Fibroblast of lung (primary cell): ENCODE measurements around the gene CLINT1.

Experiments
- EZH2 ChIP-seq: IDR thresholded peaks from 2 replicates; pipeline ENCODE4 v1.5.1; 2012; ENCODE audit warnings: low read length, control low read depth, mild to moderate bottlenecking; ENCODE audit errors: missing control alignments
- TF ChIP-seq, protein P1 (sequence below), 2 donors: IDR thresholded peaks in 1 of 2; conservative IDR thresholded peaks in 1 of 2; 1 replicate in 1 of 2; 2 replicates in 1 of 2; pipeline ENCODE4 v1.5.1; 2011 to 2012; ENCODE audit warnings: low read length in 2 of 2, control low read depth in 1 of 2, inconsistent platforms in 1 of 2, low read depth in 1 of 2, mild to moderate bottlenecking in 1 of 2

DNA sequence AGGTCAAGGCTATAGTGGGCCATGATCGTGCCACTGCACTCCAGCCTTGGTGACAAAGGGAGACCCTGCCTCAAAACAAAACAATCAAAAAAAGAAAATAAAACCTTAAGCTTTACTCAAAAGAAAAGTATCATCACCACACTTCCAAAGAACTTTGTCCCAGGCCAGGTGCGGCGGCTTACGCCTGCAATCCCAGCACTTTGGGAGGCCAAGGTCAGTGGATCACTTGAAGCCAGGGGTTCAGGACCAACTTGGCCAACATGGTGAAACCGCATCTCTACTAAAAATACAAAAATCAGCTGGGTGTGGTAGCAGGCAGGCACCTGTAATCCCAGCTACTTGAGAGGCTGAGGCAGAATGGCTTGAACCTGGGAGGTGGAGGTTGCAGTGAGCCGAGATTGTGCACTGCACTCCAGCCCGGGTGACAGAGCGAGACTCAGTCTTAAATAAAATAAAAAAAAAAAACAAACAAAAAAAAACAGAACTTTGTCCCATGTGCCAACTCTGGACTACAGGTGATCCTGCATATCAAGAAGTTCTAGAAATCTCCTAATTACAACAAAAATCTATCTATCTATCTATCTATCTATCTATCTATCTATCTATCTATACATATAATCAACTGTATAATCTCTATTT lies 19.7 kb downstream of the CLINT1 start:
- TF ChIP-seq EZH2, result no peak
- TF ChIP-seq, protein P1, sequence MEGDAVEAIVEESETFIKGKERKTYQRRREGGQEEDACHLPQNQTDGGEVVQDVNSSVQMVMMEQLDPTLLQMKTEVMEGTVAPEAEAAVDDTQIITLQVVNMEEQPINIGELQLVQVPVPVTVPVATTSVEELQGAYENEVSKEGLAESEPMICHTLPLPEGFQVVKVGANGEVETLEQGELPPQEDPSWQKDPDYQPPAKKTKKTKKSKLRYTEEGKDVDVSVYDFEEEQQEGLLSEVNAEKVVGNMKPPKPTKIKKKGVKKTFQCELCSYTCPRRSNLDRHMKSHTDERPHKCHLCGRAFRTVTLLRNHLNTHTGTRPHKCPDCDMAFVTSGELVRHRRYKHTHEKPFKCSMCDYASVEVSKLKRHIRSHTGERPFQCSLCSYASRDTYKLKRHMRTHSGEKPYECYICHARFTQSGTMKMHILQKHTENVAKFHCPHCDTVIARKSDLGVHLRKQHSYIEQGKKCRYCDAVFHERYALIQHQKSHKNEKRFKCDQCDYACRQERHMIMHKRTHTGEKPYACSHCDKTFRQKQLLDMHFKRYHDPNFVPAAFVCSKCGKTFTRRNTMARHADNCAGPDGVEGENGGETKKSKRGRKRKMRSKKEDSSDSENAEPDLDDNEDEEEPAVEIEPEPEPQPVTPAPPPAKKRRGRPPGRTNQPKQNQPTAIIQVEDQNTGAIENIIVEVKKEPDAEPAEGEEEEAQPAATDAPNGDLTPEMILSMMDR (conservative IDR thresholded peaks at IDR 0.05 in 1 of 2, IDR thresholded peaks at IDR 0.05 in 1 of 2; ENCODE audit: low read depth in 1 of 2, low read length in 2 of 2), result no peak
